Right renal cortex interstitium (tissue), 3 donors: ENCODE measurements around the gene LINC00305. TPM values are rescaled to one million over a fixed set of nuclear protein-coding genes. Genes with fewer than 3 reads are reported as not detected.

ENCODE experiments used
- DNase-seq, 3 donors: peaks; one replicate each; pipeline ENCODE4 v3.0.0-alpha.2; 2013; ENCODE audit warnings: low read depth in 3 of 3, low spot score in 2 of 3
- polyA plus RNA-seq, 3 donors: library from polyadenylated mRNA; unstranded; fragments of 120-200 nt; gene quantifications; one replicate each; pipeline ENCODE4 v1.2.1, GENCODE V29; 2013; ENCODE audit not compliant: insufficient read length in 3 of 3

LINC00305 gene
- polyA plus RNA-seq, 3 donors = 2.3 to 4.1 (median 3.4) TPM

DNA sequence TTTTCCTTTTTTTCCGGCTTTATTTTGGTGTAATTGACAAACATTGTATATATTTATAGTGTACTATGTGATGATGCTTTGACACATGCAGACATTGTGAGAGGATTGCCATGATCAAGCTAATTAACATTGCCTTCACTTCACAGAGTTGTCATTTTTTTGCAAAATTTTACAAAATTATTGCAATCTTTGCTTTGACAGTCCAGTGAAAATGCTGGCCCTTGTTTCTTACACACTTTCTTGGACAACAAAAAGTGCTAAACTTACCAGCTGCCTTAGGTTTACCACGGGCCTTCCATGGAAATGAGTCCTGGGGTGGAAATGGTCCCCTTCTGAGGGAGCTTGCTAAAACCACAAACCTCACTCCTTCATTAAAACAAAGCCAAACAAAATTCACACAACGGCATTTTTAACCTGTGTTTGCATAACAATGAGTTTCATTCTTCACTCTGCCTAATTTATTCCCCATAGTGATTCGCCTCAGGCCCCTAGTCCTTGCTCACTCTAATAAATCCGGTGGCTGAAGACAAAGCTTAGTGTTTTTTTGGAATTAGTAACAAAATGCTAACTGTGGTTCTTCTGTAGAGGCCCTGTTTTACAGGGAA is 32.2 kb downstream of the LINC00305 start:
- no peak for DNase-seq

DNA sequence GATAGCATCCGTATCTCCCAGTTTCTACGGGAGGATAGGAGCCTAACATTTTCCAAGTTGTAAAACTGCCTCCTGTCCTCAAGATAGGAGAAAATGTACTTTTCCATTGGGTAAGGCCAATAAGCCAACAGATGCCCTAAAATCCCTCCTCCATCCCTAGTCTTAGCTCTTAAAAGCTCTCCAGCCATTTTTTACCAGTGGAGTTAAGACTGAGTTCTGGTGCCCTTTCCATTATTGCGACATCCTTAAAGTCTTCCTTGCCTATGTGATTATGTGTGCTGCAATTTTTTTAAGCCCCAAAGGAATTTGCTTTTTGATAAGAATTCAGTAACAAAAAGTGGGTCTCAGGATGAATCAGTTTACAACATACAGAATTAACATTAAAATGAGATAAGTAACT is 33.0 kb downstream of the LINC00305 start:
- no peak for DNase-seq

DNA sequence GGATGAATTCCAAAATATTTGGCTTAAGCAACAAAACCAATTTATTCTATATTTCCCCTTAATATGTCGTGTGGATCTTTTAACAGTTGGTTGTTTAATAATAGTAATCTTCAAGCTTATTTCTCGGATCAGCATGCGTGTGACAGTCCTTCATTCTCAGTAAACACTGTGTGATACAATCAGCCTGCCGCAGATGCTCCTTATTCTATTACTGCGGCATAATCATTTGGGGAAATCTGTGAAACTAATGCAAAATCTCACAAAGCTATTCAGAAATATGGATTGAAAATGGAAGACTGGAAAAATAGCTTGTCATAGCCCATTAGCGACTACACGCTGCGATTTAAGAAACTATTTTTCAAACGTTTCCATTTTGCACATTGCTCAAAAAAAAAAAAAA is 36.9 kb downstream of the LINC00305 start:
- DNase-seq = no peak

DNA sequence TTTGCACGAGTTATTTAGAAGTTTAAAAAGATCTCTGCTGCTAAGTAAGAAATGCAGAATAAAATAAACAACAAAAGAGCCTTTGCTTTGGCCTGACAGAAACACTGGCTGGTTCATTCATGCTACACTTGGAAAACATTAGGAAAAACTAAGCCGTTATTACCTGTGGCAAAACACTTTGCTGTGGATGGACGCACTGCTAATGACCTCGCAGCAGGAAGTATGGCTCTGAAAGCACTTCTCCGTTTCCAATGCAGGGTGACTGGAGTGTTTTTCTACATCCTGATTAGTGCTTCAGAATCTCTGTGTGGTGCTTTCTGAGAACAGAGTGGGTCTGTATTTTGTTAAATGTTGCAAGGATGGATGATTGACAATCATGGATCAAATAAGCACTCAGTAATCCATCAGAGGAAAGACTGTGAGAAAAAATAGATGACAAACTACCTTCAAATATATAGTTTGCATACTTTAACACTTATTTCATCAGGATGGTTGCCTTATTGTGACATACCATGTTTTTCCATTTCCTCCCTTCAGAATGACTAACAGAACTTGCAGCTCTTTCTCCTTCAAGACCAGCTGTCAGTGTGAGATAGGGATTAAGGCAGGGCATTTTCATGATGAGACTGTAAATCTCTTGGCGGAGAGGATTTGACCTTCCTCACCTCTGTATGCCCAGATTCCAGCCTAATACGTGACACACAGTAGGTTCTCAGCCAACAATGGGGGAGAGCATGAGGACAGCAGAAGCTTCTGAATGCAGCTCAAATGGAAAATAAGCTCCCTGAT is 38.0 kb downstream of the LINC00305 start:
- no peak for DNase-seq

DNA sequence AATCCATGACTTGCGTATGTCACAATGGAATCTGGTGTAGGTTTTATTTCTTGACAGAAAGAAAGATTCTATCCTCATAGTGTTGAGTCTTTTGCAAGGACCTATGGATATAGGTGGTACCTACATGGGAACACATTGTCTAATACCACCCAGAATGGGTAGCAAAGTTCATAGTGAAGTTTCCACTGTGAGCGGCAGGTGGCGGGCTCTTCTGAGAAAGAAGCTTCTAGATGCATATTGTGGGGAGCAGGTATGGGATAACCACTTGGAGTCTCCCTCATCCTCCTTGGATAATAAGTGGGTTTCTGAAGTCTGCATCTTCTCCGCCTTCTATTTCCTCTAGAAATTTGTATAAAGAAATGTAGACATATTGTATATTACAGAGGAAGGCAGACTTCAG is 44.9 kb downstream of the LINC00305 start:
- no peak for DNase-seq

DNA sequence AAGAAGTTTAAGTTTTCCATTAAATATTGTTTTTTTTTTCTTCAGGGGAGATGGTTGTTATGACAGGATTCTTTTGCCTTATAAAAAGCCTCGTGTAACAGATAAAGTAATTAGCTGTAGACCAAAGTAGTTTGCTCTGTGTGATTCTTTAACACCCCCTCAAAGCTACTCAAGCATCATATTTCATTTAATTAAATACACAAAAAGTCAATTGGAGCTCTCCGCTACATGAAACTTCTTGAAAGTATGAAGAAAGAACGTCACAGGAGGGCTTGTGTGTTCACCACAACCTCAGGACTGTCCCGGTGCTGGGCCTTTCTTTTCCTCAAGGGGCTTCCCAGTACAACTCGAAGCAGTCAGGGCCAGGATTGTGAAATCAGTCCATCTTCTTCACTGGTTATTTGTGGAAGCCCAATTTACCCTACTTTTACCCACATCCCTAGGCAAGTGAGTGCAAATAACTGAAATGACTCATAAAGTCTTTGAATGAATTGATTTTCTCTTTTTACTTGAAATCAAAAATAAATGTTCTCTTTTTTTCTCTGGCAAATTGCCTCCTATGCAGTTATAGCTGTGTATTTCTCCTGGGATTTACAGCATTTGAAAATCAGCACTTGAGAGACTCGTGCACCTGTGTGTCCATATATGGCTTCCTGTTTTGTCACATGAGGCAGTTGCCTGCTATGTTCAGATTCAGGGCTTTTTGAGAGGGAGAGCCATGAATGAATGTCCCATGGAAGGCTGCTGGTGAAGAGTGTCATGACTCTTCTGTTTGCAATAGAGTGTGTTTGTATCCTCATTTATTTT is 48.6 kb downstream of the LINC00305 start:
- DNase-seq = peak in 1 of 3 donors; percentile 43

DNA sequence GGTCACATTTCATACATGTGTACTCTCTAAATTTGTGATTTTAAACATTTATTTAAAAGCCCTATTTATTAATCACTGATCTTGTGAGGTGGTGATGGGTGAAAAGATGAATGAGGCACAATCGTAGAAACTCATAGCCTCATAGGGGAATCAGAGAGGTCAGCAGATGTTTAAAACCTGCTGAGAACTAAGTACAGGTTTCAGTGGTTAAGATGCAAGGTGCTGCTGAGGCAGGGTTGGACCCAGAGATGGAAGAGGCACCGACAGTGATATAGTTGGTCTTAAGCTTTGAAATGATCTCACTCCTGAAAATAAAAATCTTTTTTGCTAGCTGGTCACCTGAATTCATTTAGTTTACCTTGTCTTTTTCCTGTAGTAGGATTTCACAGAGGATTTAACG is 49.6 kb downstream of the LINC00305 start:
- no peak for DNase-seq

DNA sequence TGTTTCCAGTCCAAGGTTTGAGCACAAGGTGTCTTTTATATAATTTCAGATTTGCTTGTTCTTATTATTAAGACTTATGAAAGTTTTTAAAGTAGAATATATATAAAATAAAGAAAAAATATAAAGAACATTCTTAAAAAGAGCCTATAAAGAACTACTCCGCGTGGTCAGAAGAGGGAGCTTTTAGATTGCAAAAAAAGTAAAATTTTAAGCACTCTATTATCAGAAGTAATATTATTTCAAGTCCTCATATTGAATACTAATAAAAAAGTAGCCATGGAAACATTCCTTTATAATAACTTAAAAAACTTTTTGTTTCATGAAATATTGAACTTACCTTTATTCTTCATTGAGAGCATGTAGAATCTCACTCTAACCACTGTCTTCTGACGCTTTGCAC is 51.4 kb downstream of the LINC00305 start:
- no peak for DNase-seq

DNA sequence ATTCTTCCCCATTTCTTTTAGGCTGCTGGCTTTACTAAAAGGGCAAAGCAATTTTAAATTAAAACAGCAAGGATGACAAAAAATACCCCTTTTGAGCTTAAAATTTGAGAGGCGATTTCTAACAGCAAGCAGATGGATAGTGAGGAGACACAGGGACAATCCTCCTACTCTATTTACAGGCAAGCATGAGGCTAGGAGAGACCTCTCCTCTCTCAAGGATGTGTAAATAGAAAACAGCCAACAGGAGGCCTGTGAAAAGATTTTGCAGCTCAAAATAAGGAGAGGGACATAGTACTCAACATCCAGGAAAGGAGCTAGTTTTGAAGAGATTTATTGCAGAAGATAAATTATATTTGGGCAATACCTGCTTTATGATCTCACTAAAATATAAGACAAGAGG is 53.8 kb downstream of the LINC00305 start:
- DNase-seq = no peak

DNA sequence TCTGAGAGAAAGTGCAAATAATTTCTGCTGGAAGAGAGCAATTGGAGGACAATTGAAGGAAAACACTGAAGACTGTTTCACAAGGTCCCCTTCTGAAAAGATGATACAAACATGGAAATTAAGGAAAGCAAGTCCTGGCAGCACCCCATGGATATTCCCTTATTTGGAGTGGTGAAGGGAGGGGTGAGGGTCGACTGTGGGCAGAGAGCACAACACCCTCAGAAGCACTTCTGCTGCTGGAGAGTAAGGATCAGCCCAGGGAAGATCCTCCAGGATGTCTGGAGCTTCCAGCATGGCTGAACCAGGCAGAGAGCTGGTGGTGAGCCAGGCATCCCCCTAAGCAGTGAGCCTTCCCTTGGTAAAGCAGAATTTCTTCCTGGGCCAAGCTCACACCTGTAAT is 54.7 kb downstream of the LINC00305 start:
- DNase-seq = no peak

DNA sequence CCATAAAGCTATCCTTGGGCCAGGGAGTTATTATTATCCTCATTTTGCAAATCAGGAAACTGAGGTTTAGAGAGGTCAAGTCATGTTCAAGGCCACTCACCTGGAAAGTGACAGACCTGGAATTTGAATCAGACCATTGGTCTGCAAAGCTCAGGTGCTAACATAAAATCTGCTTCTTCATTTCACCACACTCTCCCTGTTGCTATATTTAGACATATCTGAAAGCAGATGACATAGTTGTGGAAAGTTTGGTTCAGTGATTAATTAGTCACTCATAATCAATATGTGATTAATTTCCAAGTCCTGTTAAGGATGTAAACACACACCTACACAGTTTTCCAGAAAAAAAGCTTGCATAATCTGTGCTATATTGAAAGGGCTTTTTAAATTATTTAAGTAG is 57.4 kb downstream of the LINC00305 start:
- DNase-seq = no peak

DNA sequence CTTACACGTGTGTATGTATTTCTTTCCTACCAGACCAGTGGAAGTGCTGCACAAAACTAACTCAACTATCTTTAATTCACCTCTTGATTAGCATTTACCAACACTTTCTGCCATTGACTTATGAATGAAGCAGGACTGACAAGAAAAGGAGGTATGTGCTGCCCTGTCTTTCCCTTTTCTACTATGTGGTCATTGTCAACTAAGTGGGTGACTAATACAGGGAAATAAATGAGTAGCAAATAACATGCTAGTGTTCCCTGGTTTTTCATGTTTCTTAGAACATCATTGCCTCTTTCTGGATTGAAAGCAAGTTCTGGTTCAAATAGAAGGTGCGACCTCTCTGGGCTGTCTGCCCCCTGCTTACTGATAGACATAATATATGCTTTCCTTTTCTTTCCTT is 58.0 kb downstream of the LINC00305 start:
- DNase-seq = no peak

DNA sequence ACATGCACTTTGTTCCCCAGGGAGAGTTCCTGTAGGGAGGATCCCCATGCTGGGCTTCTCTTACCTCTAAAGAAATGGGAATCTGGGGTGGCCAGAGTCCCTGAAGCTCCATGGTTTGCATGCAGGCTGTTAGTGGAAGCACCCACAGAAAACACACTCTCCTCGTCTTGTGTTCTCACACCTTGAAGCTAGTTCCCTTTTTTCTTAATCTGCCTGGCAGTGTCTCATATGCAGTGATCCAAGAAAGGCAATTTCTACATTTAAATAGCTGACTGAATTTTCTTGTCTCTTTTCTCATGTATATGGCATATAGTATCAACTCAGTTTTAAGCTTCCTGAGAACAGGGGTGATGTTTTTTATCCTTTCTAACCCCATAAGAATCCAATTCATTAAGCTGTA is 65.0 kb downstream of the LINC00305 start:
- DNase-seq = no peak

DNA sequence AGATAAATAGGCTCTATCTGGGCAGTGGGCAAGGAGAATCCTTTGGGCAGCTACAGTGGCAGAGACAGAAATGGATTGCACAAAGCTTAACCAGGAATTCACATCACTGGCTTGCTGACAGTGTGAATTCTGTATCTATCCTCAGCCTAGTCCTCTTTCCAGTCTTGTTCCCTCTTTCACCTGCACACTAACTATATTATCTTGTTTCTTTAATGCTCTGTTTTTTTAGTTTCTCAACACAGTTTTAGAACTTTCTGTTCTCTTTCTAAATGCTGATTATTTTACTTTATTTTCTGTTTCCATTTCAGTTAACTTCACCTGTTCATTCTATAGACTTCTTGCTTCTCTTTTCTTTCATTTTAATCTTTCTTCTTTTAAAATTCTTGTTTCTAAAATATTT is 66.4 kb downstream of the LINC00305 start:
- DNase-seq = no peak

DNA sequence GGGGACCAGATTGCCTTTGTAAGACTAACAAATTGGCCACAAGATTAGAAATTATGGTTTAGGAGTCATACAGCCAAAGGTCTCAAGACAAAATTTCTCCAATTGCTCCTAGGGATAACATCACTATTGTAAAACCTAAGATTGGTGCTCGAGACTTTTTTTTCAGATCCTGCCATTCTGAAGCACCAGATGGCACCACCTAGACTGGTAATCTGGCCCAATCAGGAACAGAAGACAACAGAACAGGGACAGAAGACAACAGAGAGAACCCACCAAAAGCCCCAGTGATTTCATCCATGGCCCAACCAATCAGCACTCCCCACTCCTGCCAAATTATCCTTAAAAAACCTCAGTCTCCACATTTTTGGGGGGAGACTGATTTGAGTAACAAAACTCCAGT is 66.8 kb downstream of the LINC00305 start:
- DNase-seq = no peak

DNA sequence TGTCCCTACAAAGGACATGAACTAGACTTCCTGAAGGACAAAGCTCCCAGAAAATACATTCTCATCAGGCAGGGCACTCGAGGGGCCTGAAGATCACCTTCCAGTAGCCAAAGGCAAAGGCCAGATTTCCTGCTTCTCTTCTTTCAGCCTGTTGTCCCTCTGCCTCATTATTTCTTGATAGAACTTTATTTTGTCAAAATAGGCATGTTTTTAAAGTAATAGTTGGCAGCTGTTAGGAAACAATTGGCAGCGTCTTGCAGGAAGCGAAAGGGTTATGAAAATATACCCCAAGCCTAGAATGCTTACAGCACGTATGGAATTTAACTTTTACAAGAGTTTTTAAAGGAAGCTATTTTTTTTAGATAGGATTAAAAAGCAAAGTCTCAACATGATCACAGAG is 74.9 kb downstream of the LINC00305 start:
- no peak for DNase-seq

DNA sequence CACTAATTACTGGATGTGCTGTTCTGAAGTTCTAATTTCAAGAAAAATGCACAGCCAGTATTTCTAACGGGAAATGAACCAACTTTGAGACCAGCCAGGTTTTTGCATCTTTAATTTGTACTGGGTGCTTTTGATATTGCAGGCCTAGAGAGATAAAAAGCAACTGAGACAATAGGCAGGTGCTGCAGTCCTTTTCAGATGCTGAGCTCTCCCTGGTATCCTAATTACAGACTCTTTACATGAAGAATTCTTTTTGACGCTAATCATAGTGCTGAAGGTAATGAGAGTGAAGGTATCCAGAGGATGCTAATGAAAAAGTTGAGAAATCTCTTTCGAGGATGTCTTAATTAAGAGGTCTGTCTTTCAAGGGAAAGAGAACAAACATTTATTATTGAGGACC is 93.9 kb downstream of the LINC00305 start:
- no peak for DNase-seq

DNA sequence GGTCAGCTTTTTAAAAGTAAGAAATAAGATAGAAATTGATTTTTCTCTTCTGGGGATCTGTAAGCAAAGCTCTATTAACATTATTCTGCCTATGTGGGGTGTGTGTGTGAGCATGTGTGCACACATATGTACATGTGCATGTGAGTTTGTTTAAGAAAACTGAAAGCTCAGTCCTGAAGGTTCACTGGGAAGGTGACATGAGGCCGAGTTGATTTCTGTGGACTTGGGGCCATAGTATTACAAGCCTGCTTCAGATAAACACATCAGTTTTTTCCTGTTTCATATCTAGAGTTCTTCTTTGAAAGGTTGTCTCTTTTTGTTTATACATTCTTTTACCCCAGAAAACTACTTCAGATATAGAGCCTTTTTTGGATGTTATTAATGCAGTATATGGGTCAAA is 95.6 kb downstream of the LINC00305 start:
- no peak for DNase-seq

DNA sequence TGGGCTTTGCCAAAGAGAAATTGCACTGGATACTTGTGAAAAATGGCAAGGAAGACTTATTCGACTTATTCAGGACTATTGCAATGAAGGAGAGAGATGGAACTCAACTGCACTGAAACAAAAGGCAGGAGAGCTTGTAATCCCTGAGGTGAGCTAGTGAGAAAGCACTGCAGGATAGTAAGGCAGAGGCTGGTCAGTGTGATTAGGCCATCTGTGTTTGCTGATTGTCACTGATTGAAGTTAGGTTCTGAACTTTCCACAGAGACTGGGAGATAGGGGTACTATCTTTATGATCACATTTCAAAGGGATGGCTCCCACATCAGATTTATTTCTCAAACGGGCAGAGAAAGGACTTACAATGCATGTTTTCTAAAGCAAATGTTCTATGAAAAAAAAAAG is 96.1 kb downstream of the LINC00305 start:
- no peak for DNase-seq

DNA sequence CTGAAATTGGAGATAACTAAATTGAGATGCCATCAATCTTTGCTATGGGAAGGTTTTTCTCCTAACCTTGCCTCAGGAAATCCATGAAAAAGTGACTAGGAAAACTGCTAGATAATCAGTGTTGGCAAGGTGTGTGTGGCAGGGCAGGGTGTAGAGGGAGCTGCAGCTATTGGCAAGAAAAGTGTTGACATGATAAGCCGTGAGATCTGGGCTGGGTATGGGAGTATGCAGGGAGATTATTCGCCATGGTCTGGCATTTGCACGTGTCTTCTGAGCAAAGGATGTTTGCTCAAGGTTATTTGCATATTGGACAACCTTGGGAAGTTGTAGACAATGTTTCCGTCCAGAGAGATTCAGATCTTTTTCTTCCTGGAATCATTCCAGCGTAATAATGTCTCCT is 104.3 kb downstream of the LINC00305 start:
- no peak for DNase-seq

DNA sequence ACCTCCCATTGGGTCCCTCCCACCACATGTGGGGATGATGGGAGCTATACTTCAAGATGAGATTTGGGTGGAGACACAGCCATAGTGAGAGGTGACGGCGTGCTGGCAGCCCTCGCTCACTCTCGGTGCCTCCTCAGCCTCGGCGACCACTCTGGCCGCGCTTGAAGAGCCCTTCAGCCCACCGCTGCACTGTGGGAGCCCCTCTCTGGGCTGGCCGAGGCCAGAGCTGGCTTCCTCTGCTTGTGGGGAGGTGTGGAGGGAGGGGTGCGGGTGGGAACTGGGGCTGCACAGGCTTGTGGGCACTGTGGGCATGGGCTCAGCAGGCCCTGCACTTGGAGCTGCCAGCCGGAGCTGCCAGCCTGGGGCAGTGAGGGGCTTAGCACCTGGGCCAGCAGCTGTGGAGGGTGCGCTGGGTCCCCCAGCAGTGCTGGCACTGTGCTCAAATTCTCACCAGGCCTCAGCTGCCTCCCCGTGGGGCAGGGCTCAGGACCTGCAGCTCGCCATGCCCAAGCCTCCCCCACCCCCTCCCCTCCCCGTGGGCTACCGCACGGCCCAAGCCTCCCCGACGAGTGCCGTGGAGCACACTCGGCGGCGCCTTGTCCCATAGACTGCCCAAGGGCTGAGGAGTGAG is 106.0 kb downstream of the LINC00305 start:
- DNase-seq = no peak
